Esophagus muscularis mucosa (tissue), 4 donors: ENCODE measurements around the gene CDH22. TPM values are rescaled to one million over a fixed set of nuclear protein-coding genes. Genes with fewer than 3 reads are reported as not detected.

ENCODE experiments used
- DNase-seq: peaks from one replicate; pipeline ENCODE4 v3.0.0-alpha.2; 2017; ENCODE audit errors: extremely low spot score
- H3K27ac ChIP-seq, 4 donors: fragments of 200-600 bp; sonication (generic); replicated peaks in 1 of 4; 1 replicate in 3 of 4; 2 replicates in 1 of 4; pipeline ENCODE4 v1.5.1; 2016 to 2019; ENCODE audit warnings: mild to moderate bottlenecking in 1 of 4
- H3K27me3 ChIP-seq, 4 donors: fragments of 200-600 bp; sonication (generic); one replicate each; pipeline versions ENCODE4 v1.5.1 to v1.6.0; 2016 to 2019
- H3K36me3 ChIP-seq, 4 donors: fragments of 200-600 bp; sonication (generic); one replicate each; pipeline ENCODE4 v1.5.1; 2016 to 2019
- H3K4me1 ChIP-seq, 4 donors: fragments of 200-600 bp; sonication (generic); one replicate each; pipeline ENCODE4 v1.5.1; 2016 to 2019
- H3K4me3 ChIP-seq, 4 donors: fragments of 200-600 bp; sonication (generic); 1 replicate in 2 of 4; 2 replicates in 2 of 4; pipeline ENCODE4 v1.5.1; 2016 to 2019; ENCODE audit warnings: mild to moderate bottlenecking in 4 of 4, moderate library complexity in 1 of 4
- H3K9me3 ChIP-seq, 4 donors: fragments of 200-600 bp; sonication (generic); 1 replicate in 3 of 4; 2 replicates in 1 of 4; pipeline ENCODE4 v1.5.1; 2016 to 2019
- CTCF ChIP-seq, 3 experiments: fragments of 200-600 bp in 2 of 3; fragments of 450-650 bp in 1 of 3; sonication (generic) in 2 of 3; IDR thresholded peaks; one replicate each; pipeline ENCODE4 v1.5.1; 2017 to 2019; ENCODE audit warnings: antibody characterized with exemption in 3 of 3, mild to moderate bottlenecking in 2 of 3, moderate library complexity in 1 of 3
- EP300 ChIP-seq: sonication (generic); formaldehyde crosslinking; IDR thresholded peaks from one replicate; pipeline ENCODE4 v1.6.1; 2017; ENCODE audit warnings: antibody characterized with exemption
- POLR2A ChIP-seq: fragments of 450-650 bp; IDR thresholded peaks from one replicate; pipeline ENCODE4 v1.6.1; 2017; ENCODE audit warnings: antibody characterized with exemption, moderate library complexity, mild to moderate bottlenecking, low read depth
- POLR2AphosphoS5 ChIP-seq, 2 donors: sonication (generic); formaldehyde crosslinking; IDR thresholded peaks; one replicate each; pipeline ENCODE4 v1.6.1; 2017; ENCODE audit warnings: antibody characterized with exemption in 2 of 2
- WGBS: methylation state at CpG from one replicate; pipeline ENCODE4 v1.1.5; 2018; 5-methylcytosine and 5-hydroxymethylcytosine counted together
- intact Hi-C: fragments of 100-400 bp; cut with DNase I; formaldehyde crosslinking; loops from one replicate; pipeline ENCODE4 v1.15.1; 2023
- total RNA-seq, 4 donors: library from RNA; depleted of rRNA; stranded (reverse); fragments of >200 nt; gene quantifications; one replicate each; pipeline versions ENCODE4 v1.1.0 to v1.2.1, GENCODE V29; 2016

Gene CDH22
- total RNA-seq, 4 donors from 2014 or later, result 0.17 to 0.69 (median 0.42) TPM; not detected in 1

GRCh38 chr20:46272389-46273047, 35.8 kb downstream of the CDH22 start:
- H3K27me3 ChIP-seq, result peaks cover 0 to 90% (median 0%) of the 10 kb centered on the region in 4 donors
- no peak overlapping the region for H3K4me3 ChIP-seq

GRCh38 chr20:46270977-46271744, 37.1 kb downstream of the CDH22 start:
- H3K4me3 ChIP-seq, result no peak overlapping the region
- peaks cover 0 to 83% (median 0%) of the 10 kb centered on the region in 4 donors for H3K27me3 ChIP-seq
- intact Hi-C loops, result no loop called here
- H3K36me3 ChIP-seq, result no peaks in the 10 kb centered on the region
- DNase-seq, result no peak
- 56% methylated on average over 2 of the region's 2 CpGs for WGBS
- no peak overlapping the region for H3K27ac ChIP-seq
- TF ChIP-seq EP300, result no peak
- TF ChIP-seq POLR2A, result no peak
- TF ChIP-seq CTCF (IDR thresholded peaks at IDR 0.05), result no peak
- TF ChIP-seq POLR2AphosphoS5 (IDR thresholded peaks at IDR 0.05), result no peak
- no peaks in the 10 kb centered on the region for H3K4me1 ChIP-seq
- peaks cover 0 to 22% (median 16%) of the 10 kb centered on the region in 4 donors for H3K9me3 ChIP-seq

More at GRCh38 chr20:46272389-46273047, 35.8 kb downstream of the CDH22 start:
- DNase-seq, result no peak
- no peak overlapping the region for H3K27ac ChIP-seq
- intact Hi-C loops, result no loop called here
- WGBS, result 45% methylated on average over 1 of the region's 1 CpG
- H3K36me3 ChIP-seq, result no peaks in the 10 kb centered on the region
- H3K4me1 ChIP-seq, result no peaks in the 10 kb centered on the region
- H3K9me3 ChIP-seq, result peaks cover 0 to 22% (median 16%) of the 10 kb centered on the region in 4 donors
- TF ChIP-seq EP300 (no peak), CTCF (IDR thresholded peaks at IDR 0.05) (no peak), POLR2AphosphoS5 (IDR thresholded peaks at IDR 0.05) (no peak), POLR2A (no peak)

- no peak for DNase-seq
- no peaks in the 10 kb centered on the region for H3K36me3 ChIP-seq
- H3K4me3 ChIP-seq, result no peak overlapping the region
- no peaks in the 10 kb centered on the region for H3K4me1 ChIP-seq
- peaks cover 0 to 22% (median 16%) of the 10 kb centered on the region in 4 donors for H3K9me3 ChIP-seq
- no peak overlapping the region for H3K27ac ChIP-seq
- peaks cover 0 to 85% (median 0%) of the 10 kb centered on the region in 4 donors for H3K27me3 ChIP-seq
- intact Hi-C loops, result no loop called here
- 84% methylated on average over 7 of the region's 7 CpGs for WGBS
- TF ChIP-seq POLR2AphosphoS5 (IDR thresholded peaks at IDR 0.05) (no peak), CTCF (IDR thresholded peaks at IDR 0.05) (no peak), POLR2A (no peak), EP300 (no peak)
These were observed 38.9 kb downstream of the CDH22 start for GRCh38 chr20:46269372-46269771.

DNA sequence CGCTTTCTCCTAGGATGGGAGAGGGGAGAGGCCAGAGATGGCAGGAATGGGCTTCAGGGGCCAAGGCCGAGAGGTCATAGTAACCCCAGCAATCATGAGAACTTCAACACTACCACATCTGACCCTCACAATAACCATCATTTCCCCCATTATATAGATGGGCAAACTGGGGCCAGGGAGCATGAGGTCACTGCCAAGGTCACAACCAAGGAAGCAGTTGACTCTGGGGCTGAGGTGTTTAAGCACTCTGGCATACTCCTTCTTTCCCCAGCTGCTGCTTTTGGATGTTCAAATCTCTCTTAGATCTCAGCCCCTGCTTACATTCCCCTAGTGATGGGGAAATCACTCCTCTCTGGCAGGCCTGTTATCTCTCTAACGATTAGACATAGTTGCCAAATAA, 39.6 kb downstream of the CDH22 start:
- intact Hi-C loops, result no loop called here
- Histone ChIP-seq H3K9me3 (peaks cover 0 to 19% (median 14%) of the 10 kb centered on the region in 4 donors), H3K27me3 (peaks cover 0 to 85% (median 0%) of the 10 kb centered on the region in 4 donors), H3K36me3 (no peaks in the 10 kb centered on the region), H3K27ac (no peak overlapping the region), H3K4me3 (no peak overlapping the region), H3K4me1 (no peaks in the 10 kb centered on the region)
- TF ChIP-seq EP300 (no peak), POLR2A (no peak), POLR2AphosphoS5 (IDR thresholded peaks at IDR 0.05) (no peak), CTCF (IDR thresholded peaks at IDR 0.05) (no peak)
- WGBS, result 84% methylated on average over 3 of the region's 3 CpGs
- DNase-seq, result no peak
